Measurements from ENCODE around the gene EVC.

Gene EVC

DNA sequence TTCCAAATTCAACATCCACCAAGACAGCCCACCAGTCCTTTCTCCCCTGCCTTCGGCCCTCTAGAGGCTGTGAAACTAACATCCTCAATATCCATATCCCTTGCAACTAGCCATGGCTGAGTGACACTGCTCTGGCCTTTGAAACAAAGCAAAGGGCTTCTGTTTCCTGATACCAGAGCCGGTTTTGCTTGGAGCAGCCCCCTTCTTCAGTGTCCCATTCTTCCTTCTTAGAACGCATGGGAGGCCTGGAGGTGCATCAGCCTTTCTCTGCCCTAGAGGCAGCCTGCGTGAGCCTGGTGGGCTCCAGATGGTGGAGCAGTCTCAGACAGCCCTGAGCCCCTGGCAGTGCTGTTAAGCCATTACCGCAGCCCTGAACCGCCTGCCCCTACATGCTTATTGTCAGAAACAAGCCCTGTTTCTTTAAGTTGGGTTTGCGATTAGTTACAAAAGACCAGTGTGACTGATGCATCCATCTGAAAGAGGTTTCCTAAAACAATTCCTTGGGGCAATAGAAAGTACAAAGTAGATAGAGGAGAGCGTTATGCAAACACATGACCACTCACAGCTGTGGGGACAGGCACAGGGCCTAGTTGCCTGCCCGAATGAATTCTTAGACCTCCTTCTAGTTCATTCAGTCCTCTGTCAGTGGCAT, 74.1 kb downstream of the EVC start:
- FAIRE-seq (no peak), DNase-seq (ENCODE audit: low spot score) (no peak)

DNA sequence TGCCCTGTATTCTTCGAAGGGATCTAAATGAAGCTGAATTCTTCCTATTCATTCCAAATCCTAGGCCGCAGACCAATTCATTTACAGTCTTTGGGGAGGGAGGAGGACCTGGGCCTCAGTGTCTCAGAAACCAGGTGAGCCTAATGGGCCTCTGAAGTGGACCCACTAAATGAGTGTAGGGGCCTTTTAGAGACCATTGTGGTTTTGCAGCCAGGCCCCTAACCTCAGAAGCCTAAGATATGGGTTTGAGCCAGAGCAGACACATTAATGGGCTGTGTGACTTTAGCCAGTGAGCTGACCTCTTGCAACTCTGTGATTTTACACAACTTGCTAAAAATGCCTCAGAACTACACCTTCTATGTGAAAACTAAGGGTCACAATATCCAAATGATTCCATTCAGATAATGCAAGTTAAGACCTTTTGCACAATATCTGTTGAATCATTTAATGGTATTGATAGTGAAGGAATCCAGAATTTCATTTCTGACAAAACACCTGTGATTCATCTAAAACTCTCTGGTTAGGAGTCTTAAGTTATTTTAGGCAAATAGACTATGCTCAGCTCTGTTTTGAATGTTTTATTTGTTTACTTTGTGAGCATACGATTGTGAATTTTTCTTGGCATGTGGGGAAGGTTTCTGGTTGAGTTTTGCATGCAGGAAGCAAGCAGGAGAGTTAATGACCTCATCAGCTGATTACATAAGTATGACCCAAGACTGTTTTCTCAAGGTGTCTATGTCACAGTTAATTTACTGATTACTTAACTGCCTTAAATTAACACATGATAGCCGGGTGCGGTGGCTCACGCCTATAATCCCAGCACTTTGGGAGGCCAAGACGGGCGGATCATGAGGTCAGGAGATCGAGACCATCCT, 75.0 kb downstream of the EVC start:
- no peak for DNase-seq (ENCODE audit: low spot score)
- FAIRE-seq: no peak

- FAIRE-seq (no peak), DNase-seq (ENCODE audit: low spot score) (no peak)
Observed at GRCh38 chr4:5787311-5787710, 76.3 kb downstream of the EVC start.

- FAIRE-seq (no peak), DNase-seq (ENCODE audit: low spot score) (no peak)
Observed at GRCh38 chr4:5788144-5788543, 77.1 kb downstream of the EVC start.

DNA sequence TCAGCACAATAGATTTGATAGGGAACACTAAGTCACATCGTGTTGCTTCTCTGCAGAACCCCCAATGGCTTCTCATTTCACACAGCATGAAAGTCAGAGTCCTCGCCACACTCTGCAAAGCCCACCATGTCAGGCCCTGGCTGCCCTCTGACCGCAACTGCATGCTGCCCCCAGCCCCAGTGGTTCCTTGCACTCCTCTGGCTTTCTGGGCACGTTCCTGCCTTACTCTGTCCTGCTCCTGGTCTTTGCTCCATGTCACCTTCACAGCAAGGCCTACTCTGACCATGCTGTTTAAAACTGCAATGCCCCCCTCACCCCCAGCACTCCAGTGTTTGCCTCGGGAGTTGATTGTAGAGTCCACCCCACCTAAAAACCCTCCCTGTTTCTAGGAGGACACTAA, 78.1 kb downstream of the EVC start:
- FAIRE-seq: no peak
- DNase-seq (ENCODE audit: low spot score): no peak

DNA sequence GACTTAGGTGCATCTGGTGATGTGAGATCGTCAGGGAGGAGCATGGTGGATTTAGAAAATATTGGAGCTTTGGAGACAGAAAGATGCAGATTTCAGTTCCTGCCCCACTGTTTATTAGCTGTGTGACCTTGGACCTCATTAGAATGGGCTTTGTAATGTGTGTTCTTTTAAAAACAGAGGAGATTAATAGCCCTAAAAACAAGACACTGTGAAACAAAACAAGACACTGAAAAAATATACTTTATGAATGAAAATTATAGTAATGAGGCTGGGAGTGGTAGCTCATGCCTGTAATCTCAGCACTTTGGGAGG, 79.5 kb downstream of the EVC start:
- FAIRE-seq (no peak), DNase-seq (ENCODE audit: low spot score) (no peak)

DNA sequence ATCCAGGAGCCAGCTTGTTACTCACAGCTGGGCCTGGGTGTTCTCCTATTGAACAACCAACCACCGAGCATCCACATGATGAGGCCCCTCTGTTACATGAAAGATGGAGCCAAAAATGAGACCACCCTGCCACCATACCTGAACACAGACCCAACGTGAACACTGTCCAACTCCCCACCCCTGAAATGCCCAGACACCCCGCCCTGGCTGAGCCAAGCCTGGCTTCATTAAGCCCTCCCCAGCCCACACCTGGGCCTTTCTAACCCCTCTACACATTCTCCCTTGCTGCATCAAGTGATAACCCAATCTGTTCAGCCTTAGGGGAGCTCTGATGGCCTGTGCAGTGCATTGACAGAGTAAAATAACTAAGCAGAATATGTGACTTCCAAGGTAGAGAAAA, 80.7 kb downstream of the EVC start:
- DNase-seq (ENCODE audit: low spot score): no peak
- FAIRE-seq: no peak

DNA sequence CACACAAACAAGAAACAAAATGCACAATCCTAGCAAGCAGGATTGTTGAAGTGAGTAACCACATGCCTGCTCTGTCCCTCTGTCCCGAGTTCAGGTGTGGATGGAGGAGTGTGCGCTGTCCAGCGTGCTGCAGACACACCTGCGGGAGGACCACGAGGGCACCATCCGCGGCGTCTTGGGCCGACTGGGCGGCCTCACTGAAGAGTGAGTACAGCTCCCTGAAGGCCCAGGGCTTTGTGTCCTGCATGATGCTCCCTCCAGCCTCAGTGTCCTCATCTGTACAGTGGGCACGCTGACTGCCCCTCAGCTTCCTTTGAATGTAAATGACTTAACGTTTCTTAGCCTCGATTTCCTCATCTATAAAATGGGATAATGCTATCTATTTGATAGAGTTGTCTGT, 82.5 kb downstream of the EVC start:
- FAIRE-seq: no peak
- DNase-seq (ENCODE audit: low spot score): no peak

- no peak for DNase-seq (ENCODE audit: low spot score)
- no peak for FAIRE-seq
Observed at GRCh38 chr4:5795580-5795979, 84.6 kb downstream of the EVC start.

DNA sequence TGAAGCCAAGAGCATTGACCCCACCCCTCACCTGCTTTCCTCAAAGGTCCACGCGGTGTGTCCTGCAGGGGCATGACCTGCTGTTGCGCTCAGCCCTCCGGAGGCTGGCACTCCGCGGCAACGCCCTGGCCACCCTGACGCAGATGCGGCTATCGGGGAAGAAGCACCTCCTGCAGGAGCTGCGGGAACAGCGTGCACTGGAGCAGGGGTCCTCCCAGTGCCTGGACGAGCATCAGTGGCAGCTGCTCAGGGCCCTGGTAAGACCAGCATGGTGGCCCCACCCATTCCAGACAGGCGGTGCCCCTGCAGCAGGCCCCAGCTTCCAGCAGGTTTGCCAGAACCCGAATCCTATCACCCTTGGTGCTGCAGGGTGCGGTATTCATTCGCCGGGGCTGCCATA, 86.0 kb downstream of the EVC start:
- FAIRE-seq (no peak), DNase-seq (ENCODE audit: low spot score) (no peak)

GRCh38 chr4:5797866-5798265, 86.9 kb downstream of the EVC start:
- no peak for FAIRE-seq
- DNase-seq (ENCODE audit: low spot score): no peak

- FAIRE-seq: no peak
- DNase-seq (ENCODE audit: low spot score): no peak
Observed at GRCh38 chr4:5798462-5798861, 87.5 kb downstream of the EVC start.

- FAIRE-seq: no peak
- DNase-seq (ENCODE audit: low spot score): no peak
Observed at GRCh38 chr4:5798946-5799345, 87.9 kb downstream of the EVC start.

- no peak for FAIRE-seq
- DNase-seq (ENCODE audit: low spot score): no peak
Observed at GRCh38 chr4:5799406-5799805, 88.4 kb downstream of the EVC start.

DNA sequence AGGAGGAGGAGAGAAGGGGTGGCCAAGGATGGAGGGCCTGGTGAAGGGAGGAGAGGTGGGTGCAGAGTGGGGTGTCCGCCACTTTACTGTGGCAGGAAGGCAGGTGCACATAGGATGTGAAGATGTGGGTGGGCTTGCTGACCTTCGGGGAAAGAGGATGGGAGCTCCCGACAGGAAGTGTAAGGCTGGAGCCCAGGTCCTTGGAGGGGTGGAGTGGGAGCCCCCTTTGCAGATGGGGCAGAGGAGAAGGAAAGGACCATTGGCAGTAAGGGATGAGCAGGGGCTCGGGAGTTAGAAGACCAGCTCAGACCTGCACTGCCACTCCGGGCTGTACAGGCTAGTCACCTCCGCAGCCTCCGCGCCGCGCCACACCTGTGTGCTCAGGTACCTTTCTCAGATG, 89.5 kb downstream of the EVC start:
- DNase-seq (ENCODE audit: low spot score): no peak
- FAIRE-seq: no peak

- DNase-seq (ENCODE audit: low spot score): no peak
- no peak for FAIRE-seq
Observed at GRCh38 chr4:5801696-5802095, 90.7 kb downstream of the EVC start.

DNA sequence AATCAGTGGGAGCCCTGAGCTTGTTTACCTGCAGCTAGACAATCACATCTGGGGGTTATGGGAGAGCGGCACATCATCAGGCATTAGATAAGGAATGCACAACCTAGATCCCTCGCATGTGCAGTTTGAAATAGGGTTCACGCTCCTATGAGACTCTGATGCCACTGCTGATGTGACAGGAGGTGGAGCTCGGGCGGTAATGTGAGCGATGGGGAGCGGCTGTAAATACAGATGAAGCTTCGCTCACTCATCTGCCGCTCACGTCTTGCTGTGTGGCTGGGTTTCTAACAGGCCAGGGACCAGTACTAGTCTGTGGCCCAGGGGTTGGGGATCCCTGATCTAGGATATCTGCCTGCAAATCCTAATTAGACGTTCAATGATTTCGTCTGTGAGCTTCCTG, 91.6 kb downstream of the EVC start:
- FAIRE-seq (no peak), DNase-seq (ENCODE audit: low spot score) (no peak)

GRCh38 chr4:5804656-5805055, 93.7 kb downstream of the EVC start:
- DNase-seq (ENCODE audit: low spot score): no peak

GRCh38 chr4:5805270-5805669, 94.3 kb downstream of the EVC start:
- FAIRE-seq (no peak), DNase-seq (ENCODE audit: low spot score) (no peak)

More at GRCh38 chr4:5804656-5805055, 93.7 kb downstream of the EVC start:
- FAIRE-seq: no peak

- no peak for DNase-seq (ENCODE audit: low spot score)
- no peak for FAIRE-seq
Observed at GRCh38 chr4:5808081-5808741, 97.2 kb downstream of the EVC start.

- DNase-seq (ENCODE audit: low spot score) (no peak), FAIRE-seq (no peak)
Observed at GRCh38 chr4:5809216-5809776, 98.3 kb downstream of the EVC start.

GRCh38 chr4:5810151-5810550, 99.2 kb downstream of the EVC start:
- no peak for DNase-seq (ENCODE audit: low spot score)
- no peak for FAIRE-seq
